Tibial nerve (tissue), 4 donors: ENCODE data around the gene AFF3.

ENCODE experiments used
- CTCF ChIP-seq, 5 experiments: fragments of 200-600 bp in 3 of 5; fragments of 450-650 bp in 2 of 5; sonication (generic) in 3 of 5; IDR thresholded peaks; one replicate each; pipeline ENCODE4 v1.5.1; 2016 to 2019; ENCODE audit warnings: antibody characterized with exemption in 5 of 5, mild to moderate bottlenecking in 3 of 5, moderate library complexity in 2 of 5
- EP300 ChIP-seq, 2 donors: sonication (generic); formaldehyde crosslinking; IDR thresholded peaks; one replicate each; pipeline ENCODE4 v1.6.1; 2017; ENCODE audit warnings: antibody characterized with exemption in 2 of 2, mild to moderate bottlenecking in 1 of 2
- POLR2A ChIP-seq, 2 donors: fragments of 450-650 bp; IDR thresholded peaks; one replicate each; pipeline ENCODE4 v1.6.1; 2017; ENCODE audit warnings: antibody characterized with exemption in 2 of 2, mild to moderate bottlenecking in 2 of 2, moderate library complexity in 2 of 2

GRCh38 chr2:99659874-99660273, 482.5 kb downstream of the AFF3 start:
- no peak for TF ChIP-seq POLR2A (IDR thresholded peaks at IDR 0.05)
- peak in 1 of 2 donors; percentile 92 for TF ChIP-seq EP300 (IDR thresholded peaks at IDR 0.05)
- TF ChIP-seq CTCF (IDR thresholded peaks at IDR 0.05): no peak
